Subcutaneous abdominal adipose tissue (tissue), 5 donors: ENCODE results near the gene ZDHHC12.

Experiments
- H3K27ac ChIP-seq: one replicate; pipeline ENCODE4 v1.7.0; 2013; ENCODE audit warnings: low read depth, mild to moderate bottlenecking, inconsistent platforms, low read length, moderate library complexity
- H3K27me3 ChIP-seq, 5 donors: one replicate each; pipeline ENCODE4 v1.7.0; 2013; ENCODE audit warnings: low read length in 5 of 5, inconsistent platforms in 1 of 5; ENCODE audit not compliant: control insufficient read depth in 5 of 5, insufficient read depth in 4 of 5
- H3K36me3 ChIP-seq, 5 donors: one replicate each; pipeline ENCODE4 v1.7.0; 2013; ENCODE audit warnings: low read length in 5 of 5; ENCODE audit not compliant: control insufficient read depth in 5 of 5, insufficient read depth in 5 of 5
- H3K4me1 ChIP-seq, 5 donors: one replicate each; pipeline ENCODE4 v1.7.0; 2013; ENCODE audit warnings: low read length in 5 of 5, mild to moderate bottlenecking in 3 of 5, moderate library complexity in 1 of 5; ENCODE audit not compliant: control insufficient read depth in 5 of 5, insufficient read depth in 5 of 5
- H3K4me3 ChIP-seq, 5 donors: one replicate each; pipeline ENCODE4 v1.7.0; 2013; ENCODE audit warnings: low read length in 5 of 5, low read depth in 1 of 5
- H3K9ac ChIP-seq, 5 donors: one replicate each; pipeline ENCODE4 v1.7.0; 2013; ENCODE audit warnings: low read length in 5 of 5, mild to moderate bottlenecking in 4 of 5, moderate library complexity in 3 of 5
- H3K9me3 ChIP-seq, 5 donors: one replicate each; pipeline ENCODE4 v1.7.0; 2013; ENCODE audit warnings: low read length in 5 of 5; ENCODE audit not compliant: control insufficient read depth in 5 of 5
- donor health status: healthy.
- donor health status: healthy.
- donor health status: healthy.
- donor health status: healthy.
- donor health status: healthy.

Gene ZDHHC12

DNA sequence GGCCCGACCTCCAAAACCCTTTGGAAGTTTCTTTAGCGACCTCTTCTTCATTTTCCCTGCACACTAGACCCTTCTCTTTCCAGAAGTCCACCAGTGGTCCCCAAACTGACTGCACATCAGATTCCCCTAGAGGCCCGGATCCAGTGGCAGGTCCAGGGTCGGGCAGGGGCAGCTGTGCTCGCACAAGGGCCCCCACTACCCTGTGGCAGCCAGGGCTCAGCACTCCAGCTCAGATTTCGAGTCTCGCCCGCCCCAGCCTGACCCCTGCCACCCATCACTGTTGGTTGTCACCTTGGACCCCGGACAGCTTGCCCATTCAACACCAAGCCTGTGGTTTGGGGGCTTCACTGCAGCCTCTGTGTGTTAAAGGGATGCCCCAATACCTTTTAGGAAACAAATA, 7.8 kb upstream of the ZDHHC12 start:
- Histone ChIP-seq H3K4me1 (peaks cover 0 to 4% (median 3%) of the 10 kb centered on the region in 5 donors), H3K4me3 (no peak overlapping the region), H3K36me3 (peaks cover 0 to 50% (median 34%) of the 10 kb centered on the region in 5 donors), H3K27ac (no peak overlapping the region), H3K27me3 (no peaks in the 10 kb centered on the region), H3K9me3 (no peaks in the 10 kb centered on the region), H3K9ac (no peak overlapping the region)

DNA sequence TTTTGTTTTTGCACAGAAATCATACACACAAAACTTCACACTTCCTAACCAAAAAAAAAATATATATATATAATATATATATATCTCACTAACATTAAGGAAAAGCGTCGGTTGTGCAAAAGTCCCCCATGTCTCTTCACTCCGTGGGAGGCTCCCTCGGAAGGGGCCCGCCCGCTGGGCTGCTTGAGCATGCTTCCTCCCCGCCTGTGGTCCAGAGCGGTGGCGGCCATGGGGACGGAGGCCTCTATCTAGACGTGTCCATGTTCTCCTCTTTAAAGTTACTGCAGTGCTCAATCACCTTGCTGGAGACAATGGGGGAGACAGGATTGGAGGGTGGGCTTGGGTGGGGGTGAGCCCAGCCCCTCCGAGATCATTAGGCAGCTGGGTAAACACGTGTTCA, 7.2 kb upstream of the ZDHHC12 start:
- H3K4me3 ChIP-seq: no peak overlapping the region
- no peaks in the 10 kb centered on the region for H3K9me3 ChIP-seq
- H3K27ac ChIP-seq: no peak overlapping the region
- H3K36me3 ChIP-seq: peaks cover 0 to 50% (median 34%) of the 10 kb centered on the region in 5 donors
- peaks cover 0 to 4% (median 3%) of the 10 kb centered on the region in 5 donors for H3K4me1 ChIP-seq
- H3K27me3 ChIP-seq: no peaks in the 10 kb centered on the region
- no peak overlapping the region for H3K9ac ChIP-seq

GRCh38 chr9:128729766-128730517, 6.0 kb upstream of the ZDHHC12 start:
- Histone ChIP-seq H3K36me3 (peaks cover 0 to 44% (median 31%) of the 10 kb centered on the region in 5 donors), H3K9ac (no peak overlapping the region), H3K9me3 (no peaks in the 10 kb centered on the region), H3K27ac (no peak overlapping the region), H3K27me3 (no peaks in the 10 kb centered on the region), H3K4me1 (peaks cover 0 to 4% (median 3%) of the 10 kb centered on the region in 5 donors), H3K4me3 (no peak overlapping the region)

DNA sequence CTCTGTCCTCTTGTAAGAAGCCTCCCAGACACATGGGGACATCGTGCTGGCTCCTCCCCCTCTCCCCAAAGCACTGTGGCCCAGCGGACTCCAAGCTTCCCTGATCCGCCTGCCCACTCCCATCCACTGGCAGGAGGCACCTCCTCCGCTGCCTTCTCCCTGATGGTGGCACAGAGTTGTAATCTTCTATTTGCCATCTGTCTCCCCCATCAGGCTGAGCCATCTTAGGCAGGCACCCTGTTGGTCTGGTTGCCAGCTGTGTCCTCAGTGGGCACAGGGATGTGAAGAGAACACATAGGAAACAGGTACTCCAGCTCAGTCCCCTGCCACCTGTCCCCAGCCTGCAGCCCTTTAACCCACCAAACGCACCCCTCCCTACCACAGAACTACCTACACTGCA, 5.4 kb upstream of the ZDHHC12 start:
- Histone ChIP-seq H3K27me3 (no peaks in the 10 kb centered on the region), H3K9ac (no peak overlapping the region), H3K36me3 (peaks cover 0 to 37% (median 25%) of the 10 kb centered on the region in 5 donors), H3K27ac (no peak overlapping the region), H3K4me3 (no peak overlapping the region), H3K4me1 (peaks cover 5 to 10% (median 10%) of the 10 kb centered on the region in 5 donors), H3K9me3 (no peaks in the 10 kb centered on the region)

DNA sequence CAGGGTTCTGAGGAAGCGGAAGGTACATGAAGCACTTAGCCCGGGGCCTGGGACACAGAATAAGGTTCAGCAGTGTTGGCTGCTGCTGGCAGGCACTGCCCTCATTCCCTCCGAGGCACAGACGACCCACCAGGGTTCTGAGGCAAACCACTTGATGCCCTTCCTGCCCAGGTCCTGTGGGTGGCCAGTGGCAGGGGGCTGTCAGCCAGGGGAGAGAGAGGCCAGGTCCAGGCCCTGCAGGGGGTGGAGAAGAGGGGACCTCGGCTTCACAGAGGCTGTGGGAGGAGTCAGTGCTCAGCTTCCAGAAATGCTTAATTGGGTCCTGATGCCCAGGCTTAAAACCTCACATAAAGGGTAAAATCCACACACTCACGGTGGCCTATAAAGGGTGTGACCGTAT, 4.4 kb upstream of the ZDHHC12 start:
- no peak overlapping the region for H3K9ac ChIP-seq
- peaks cover 5 to 17% (median 15%) of the 10 kb centered on the region in 5 donors for H3K4me1 ChIP-seq
- no peak overlapping the region for H3K27ac ChIP-seq

GRCh38 chr9:128727640-128728248, 3.8 kb upstream of the ZDHHC12 start:
- H3K27me3 ChIP-seq: no peaks in the 10 kb centered on the region
- peaks cover 0 to 30% (median 22%) of the 10 kb centered on the region in 5 donors for H3K36me3 ChIP-seq
- peaks cover 5 to 21% (median 19%) of the 10 kb centered on the region in 5 donors for H3K4me1 ChIP-seq
- no peaks in the 10 kb centered on the region for H3K9me3 ChIP-seq
- no peak overlapping the region for H3K4me3 ChIP-seq
- no peak overlapping the region for H3K27ac ChIP-seq
- H3K9ac ChIP-seq: no peak overlapping the region

More for the DNA sequence above, 4.4 kb upstream of the ZDHHC12 start:
- no peak overlapping the region for H3K4me3 ChIP-seq
- no peaks in the 10 kb centered on the region for H3K27me3 ChIP-seq
- no peaks in the 10 kb centered on the region for H3K9me3 ChIP-seq
- H3K36me3 ChIP-seq: peaks cover 0 to 36% (median 25%) of the 10 kb centered on the region in 5 donors

GRCh38 chr9:128724744-128725211, 851 bp upstream of the ZDHHC12 start:
- Histone ChIP-seq H3K4me1 (peaks cover 5 to 23% (median 21%) of the 10 kb centered on the region in 5 donors), H3K27ac (peak overlapping the region; percentile 30), H3K36me3 (peaks cover 0 to 30% (median 17%) of the 10 kb centered on the region in 5 donors), H3K9ac (peak overlapping the region in 2 of 5 donors; percentile 21 to 70), H3K4me3 (peak overlapping the region; percentile 65 to 79 (median 75)), H3K27me3 (no peaks in the 10 kb centered on the region), H3K9me3 (no peaks in the 10 kb centered on the region)

DNA sequence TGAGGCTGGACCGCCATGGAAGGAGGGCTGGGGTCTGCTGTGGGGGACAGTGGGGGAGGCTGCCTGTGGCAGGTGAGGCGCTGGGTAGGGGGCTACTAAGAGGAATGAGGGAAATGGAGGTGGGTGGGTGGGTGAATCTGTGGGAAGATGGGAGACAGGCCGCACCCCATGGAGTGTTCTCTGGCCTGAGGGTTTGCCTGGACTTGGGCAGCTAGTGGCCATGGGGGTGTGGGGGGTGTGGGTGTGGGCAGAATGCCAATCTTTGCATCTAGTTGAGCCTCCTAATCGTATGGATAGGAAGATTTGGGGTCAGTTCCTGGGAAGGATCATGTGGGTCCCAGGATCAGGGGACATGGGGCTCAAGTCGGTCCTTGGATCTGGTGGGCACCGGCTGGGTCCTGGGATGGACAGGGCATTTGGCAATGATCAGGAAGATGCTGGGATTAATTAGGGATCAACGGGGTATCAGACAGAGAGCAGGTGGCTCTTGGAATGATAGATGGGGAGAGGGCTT, 518 bp downstream of the ZDHHC12 start:
- Histone ChIP-seq H3K4me1 (peaks cover 5 to 29% (median 26%) of the 10 kb centered on the region in 5 donors), H3K27ac (peak overlapping the region; percentile 30), H3K27me3 (no peaks in the 10 kb centered on the region), H3K4me3 (peak overlapping the region; percentile 75 to 82 (median 75)), H3K9ac (peak overlapping the region; percentile 48 to 71 (median 56)), H3K36me3 (peaks cover 0 to 29% (median 18%) of the 10 kb centered on the region in 5 donors), H3K9me3 (no peaks in the 10 kb centered on the region)

GRCh38 chr9:128722380-128723351, 1.3 kb downstream of the ZDHHC12 start:
- peak overlapping the region in 1 of 5 donors; percentile 48 for H3K9ac ChIP-seq
- no peak overlapping the region for H3K27ac ChIP-seq

More at GRCh38 chr9:128722380-128723351, 1.3 kb downstream of the ZDHHC12 start:
- Histone ChIP-seq H3K36me3 (peaks cover 0 to 31% (median 18%) of the 10 kb centered on the region in 5 donors), H3K4me3 (peak overlapping the region in 2 of 5 donors; percentile 29 to 75), H3K27me3 (no peaks in the 10 kb centered on the region), H3K9me3 (no peaks in the 10 kb centered on the region), H3K4me1 (peaks cover 5 to 29% (median 26%) of the 10 kb centered on the region in 5 donors)
